ENCODE data around the gene C1orf226. TPM values are rescaled to one million over a fixed set of nuclear protein-coding genes. Genes with fewer than 3 reads are reported as not detected.

The C1orf226 gene
- total RNA-seq, 1 donor from 2014 or later, result 2.7 TPM

- Mint-ChIP-seq H3K36me3 (ENCODE audit: unreplicated experiment) (no peaks in the 10 kb centered on the region), H3K9me3 (ENCODE audit: unreplicated experiment) (no peaks in the 10 kb centered on the region), H3K27me3 (ENCODE audit: unreplicated experiment) (no peaks in the 10 kb centered on the region), H3K27ac (ENCODE audit: unreplicated experiment) (no peak within 1 kb of the TSS), H3K4me3 (ENCODE audit: unreplicated experiment) (no peak within 1 kb of the TSS), H3K4me1 (ENCODE audit: unreplicated experiment) (peaks cover 9% of the 10 kb centered on the region)
- DNase-seq (ENCODE audit: extremely low spot score, unreplicated experiment), result no peak
- TF ChIP-seq CTCF (IDR thresholded peaks at IDR 0.05), result no peak
Observed at GRCh38 chr1:162376691-162377090, 4.8 kb upstream of the C1orf226 start, which contains the start of gene SPATA46. Gene SPATA46, minus strand, starts transcription at chr1:162376854. Its CDS starts 64 bp downstream, at chr1:162376790.

GRCh38 chr1:162380061-162380846, 1.3 kb upstream of the C1orf226 start:
- peak; percentile 64 for DNase-seq (ENCODE audit: extremely low spot score, unreplicated experiment)
- H3K4me3 Mint-ChIP-seq (ENCODE audit: unreplicated experiment), result no peak overlapping the region
- H3K9me3 Mint-ChIP-seq (ENCODE audit: unreplicated experiment), result no peaks in the 10 kb centered on the region
- TF ChIP-seq CTCF (IDR thresholded peaks at IDR 0.05), result no peak
- no peaks in the 10 kb centered on the region for H3K36me3 Mint-ChIP-seq (ENCODE audit: unreplicated experiment)
- H3K27me3 Mint-ChIP-seq (ENCODE audit: unreplicated experiment), result no peaks in the 10 kb centered on the region
- no peaks in the 10 kb centered on the region for H3K4me1 Mint-ChIP-seq (ENCODE audit: unreplicated experiment)
- no peak overlapping the region for H3K27ac Mint-ChIP-seq (ENCODE audit: unreplicated experiment)

- no peaks in the 10 kb centered on the region for H3K4me1 Mint-ChIP-seq (ENCODE audit: unreplicated experiment)
- no peaks in the 10 kb centered on the region for H3K27me3 Mint-ChIP-seq (ENCODE audit: unreplicated experiment)
- H3K27ac Mint-ChIP-seq (ENCODE audit: unreplicated experiment), result no peak overlapping the region
- no peaks in the 10 kb centered on the region for H3K36me3 Mint-ChIP-seq (ENCODE audit: unreplicated experiment)
- no peaks in the 10 kb centered on the region for H3K9me3 Mint-ChIP-seq (ENCODE audit: unreplicated experiment)
- no peak for TF ChIP-seq CTCF (IDR thresholded peaks at IDR 0.05)
- no peak overlapping the region for H3K4me3 Mint-ChIP-seq (ENCODE audit: unreplicated experiment)
- DNase-seq (ENCODE audit: extremely low spot score, unreplicated experiment), result peak; percentile 77
Observed at GRCh38 chr1:162381941-162382750, 618 bp downstream of the C1orf226 start.

GRCh38 chr1:162383091-162383490, 1.6 kb downstream of the C1orf226 start:
- DNase-seq (ENCODE audit: extremely low spot score, unreplicated experiment), result peak; percentile 64
- no peaks in the 10 kb centered on the region for H3K4me1 Mint-ChIP-seq (ENCODE audit: unreplicated experiment)
- H3K4me3 Mint-ChIP-seq (ENCODE audit: unreplicated experiment), result no peak overlapping the region
- H3K27ac Mint-ChIP-seq (ENCODE audit: unreplicated experiment), result no peak overlapping the region
- H3K27me3 Mint-ChIP-seq (ENCODE audit: unreplicated experiment), result no peaks in the 10 kb centered on the region
- H3K36me3 Mint-ChIP-seq (ENCODE audit: unreplicated experiment), result no peaks in the 10 kb centered on the region
- TF ChIP-seq CTCF (IDR thresholded peaks at IDR 0.05), result no peak
- H3K9me3 Mint-ChIP-seq (ENCODE audit: unreplicated experiment), result no peaks in the 10 kb centered on the region

- TF ChIP-seq CTCF (IDR thresholded peaks at IDR 0.05), result no peak
- no peaks in the 10 kb centered on the region for H3K9me3 Mint-ChIP-seq (ENCODE audit: unreplicated experiment)
- no peak overlapping the region for H3K4me3 Mint-ChIP-seq (ENCODE audit: unreplicated experiment)
- H3K27me3 Mint-ChIP-seq (ENCODE audit: unreplicated experiment), result no peaks in the 10 kb centered on the region
- no peak overlapping the region for H3K27ac Mint-ChIP-seq (ENCODE audit: unreplicated experiment)
- no peaks in the 10 kb centered on the region for H3K4me1 Mint-ChIP-seq (ENCODE audit: unreplicated experiment)
- peak; percentile 54 for DNase-seq (ENCODE audit: extremely low spot score, unreplicated experiment)
- no peaks in the 10 kb centered on the region for H3K36me3 Mint-ChIP-seq (ENCODE audit: unreplicated experiment)
Observed at GRCh38 chr1:162383516-162383915, 2.0 kb downstream of the C1orf226 start.

Measured in osteocyte (in vitro differentiated cells).